ENCODE results near the gene MTHFD1.
A peak's percentile ranks its signal among the peaks of the same experiment; 100 is the strongest.

MTHFD1 gene

GRCh38 chr14:64409126-64409920 is 21.2 kb downstream of the MTHFD1 start:
- no peak for DNase-seq

GRCh38 chr14:64410084-64410774 is 22.1 kb downstream of the MTHFD1 start:
- DNase-seq: no peak

DNA sequence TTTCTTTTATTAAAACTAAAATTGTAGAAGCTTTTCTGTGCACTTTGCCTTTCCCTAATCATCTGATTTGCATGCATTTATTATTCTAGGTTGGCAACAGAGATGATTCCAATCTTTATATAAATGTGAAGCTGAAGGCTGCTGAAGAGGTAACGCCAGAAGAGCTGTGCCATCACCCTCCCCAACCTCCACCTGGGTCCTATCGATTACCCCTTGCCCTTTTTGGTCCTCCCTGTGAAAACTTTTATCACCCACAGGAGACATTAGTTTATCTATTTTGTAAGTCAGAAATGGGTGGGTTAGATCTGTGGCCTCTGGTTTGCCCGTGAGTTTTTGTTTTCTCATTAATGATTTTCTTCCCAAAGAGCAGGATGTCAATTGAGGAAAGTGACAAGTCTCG is 22.8 kb downstream of the MTHFD1 start:
- DNase-seq: no peak

- no peak for DNase-seq
Measured at GRCh38 chr14:64412237-64412636, 24.1 kb downstream of the MTHFD1 start.

DNA sequence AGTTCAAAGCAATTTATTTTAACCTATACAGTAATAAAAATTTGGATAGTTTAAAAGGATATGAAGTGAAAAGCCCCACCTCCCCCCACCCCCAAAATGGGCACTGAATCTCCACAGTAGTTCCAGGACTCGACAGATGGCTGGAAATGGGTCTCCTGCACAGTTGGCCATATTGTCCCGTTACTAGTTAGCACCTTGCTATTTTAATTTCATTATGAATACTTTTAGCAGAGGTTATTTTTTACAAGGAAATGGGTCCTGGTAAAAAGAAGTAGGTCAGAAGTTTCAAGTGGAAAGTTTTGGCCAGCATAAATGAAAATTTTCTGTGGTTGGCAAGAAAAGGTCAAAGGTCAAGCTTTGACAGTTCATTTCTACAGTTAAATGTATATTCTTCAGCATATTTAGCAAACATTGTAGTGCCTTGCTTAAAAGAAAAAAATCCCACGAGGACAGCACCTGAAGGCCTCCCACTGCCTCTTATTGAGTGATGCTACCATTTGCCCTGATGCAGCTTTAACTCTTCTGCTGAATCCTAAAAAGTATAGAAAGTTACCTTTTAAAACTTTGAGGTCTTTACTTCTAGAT is 28.3 kb downstream of the MTHFD1 start:
- DNase-seq: no peak

DNA sequence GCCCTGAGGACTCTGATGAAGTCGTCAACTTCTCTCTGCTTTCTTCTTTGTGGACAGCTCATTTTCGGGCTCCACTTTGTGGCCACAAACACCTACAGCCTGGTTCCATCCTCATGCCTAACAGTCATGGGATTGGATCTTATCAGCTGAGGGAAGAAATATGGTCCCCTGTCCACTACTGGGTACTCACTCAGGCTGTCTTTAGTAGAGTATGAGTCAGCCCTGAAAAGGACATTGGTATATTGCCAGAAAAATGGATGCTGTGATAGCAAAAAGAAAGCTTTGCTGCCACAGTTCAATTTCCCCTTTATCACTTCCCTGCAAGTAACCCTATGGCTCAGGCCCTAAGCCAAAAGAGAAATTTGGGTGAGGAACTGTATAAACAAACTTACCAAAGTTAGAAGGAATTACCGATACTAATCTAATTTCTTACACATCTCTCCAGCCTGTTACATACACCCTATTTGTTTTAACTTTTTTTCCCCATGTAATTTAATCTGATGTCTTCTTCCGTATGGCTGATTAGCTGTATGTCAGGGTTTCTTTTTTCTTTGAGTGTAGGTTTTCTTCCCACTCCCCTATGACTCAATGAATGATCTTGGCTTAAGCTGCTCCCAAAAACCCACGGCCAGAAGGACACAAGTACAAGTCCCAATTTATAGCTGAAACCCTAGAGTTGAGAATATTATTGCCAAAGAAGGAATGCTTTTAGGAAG is 29.1 kb downstream of the MTHFD1 start:
- DNase-seq: no peak

GRCh38 chr14:64417771-64418125 is 29.6 kb downstream of the MTHFD1 start:
- DNase-seq: no peak

DNA sequence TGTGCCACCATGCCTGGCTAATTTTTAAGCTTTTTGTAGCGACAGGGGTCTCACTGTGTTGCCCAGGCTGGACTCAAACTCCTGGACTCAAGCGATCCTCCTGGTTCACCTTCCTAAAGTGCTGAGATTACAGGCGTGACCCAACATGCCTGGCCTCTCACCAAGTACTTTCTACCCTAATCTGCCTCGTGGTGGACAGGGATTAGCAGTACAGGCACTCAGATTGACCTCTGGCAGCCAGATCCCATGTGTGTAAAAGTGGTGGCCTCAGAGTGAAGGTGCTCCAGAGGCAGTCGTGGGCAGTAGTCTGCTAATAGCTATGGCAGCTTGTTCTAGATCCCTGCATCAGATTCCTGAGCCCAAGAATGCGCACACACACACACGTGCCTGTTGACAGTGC is 30.9 kb downstream of the MTHFD1 start:
- no peak for DNase-seq

DNA sequence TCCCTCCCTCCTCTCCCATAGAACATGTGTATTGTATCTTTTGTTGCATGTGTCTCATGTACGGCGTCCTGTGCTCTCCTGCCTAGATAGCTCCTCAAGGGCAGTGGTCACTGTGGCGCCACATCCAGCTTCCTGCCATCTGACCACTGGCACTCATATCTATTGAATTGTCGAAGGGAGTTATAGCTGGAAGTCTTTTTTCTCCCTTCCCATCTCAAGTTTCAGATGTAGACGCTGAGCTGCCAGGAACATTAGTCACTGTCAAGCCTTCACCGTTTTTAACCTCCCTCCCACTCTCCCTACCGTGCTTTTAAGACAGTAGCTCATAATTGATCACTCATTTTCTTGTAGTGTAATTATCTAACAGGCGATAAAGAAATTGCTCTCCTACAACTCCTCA is 33.0 kb downstream of the MTHFD1 start:
- DNase-seq: no peak

GRCh38 chr14:64422005-64422404 is 33.9 kb downstream of the MTHFD1 start:
- no peak for DNase-seq

DNA sequence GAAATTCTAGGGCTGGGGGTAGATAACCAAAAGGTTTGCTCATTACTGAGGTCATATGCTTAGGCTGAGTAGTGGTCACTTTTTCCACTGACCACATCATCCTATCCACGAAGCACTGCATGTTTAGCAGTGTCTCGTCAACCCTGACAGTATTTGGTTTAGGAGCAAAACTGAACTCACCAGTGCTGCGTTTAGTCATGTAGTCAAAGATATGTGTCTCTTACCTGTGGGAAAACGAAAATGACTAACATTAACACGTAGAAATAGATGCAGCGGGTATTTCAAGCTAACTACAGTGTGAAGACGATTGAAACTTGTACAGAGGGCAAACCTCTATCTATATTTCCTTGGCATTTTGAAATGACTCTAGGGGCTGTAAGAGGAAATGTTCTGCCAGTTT is 34.6 kb downstream of the MTHFD1 start:
- DNase-seq: no peak

- DNase-seq: no peak
Measured at GRCh38 chr14:64423987-64424386, 35.8 kb downstream of the MTHFD1 start.

- DNase-seq: no peak
Measured at GRCh38 chr14:64434528-64434927, 46.4 kb downstream of the MTHFD1 start.

GRCh38 chr14:64438181-64438841 is 50.2 kb downstream of the MTHFD1 start:
- no peak for DNase-seq

DNA sequence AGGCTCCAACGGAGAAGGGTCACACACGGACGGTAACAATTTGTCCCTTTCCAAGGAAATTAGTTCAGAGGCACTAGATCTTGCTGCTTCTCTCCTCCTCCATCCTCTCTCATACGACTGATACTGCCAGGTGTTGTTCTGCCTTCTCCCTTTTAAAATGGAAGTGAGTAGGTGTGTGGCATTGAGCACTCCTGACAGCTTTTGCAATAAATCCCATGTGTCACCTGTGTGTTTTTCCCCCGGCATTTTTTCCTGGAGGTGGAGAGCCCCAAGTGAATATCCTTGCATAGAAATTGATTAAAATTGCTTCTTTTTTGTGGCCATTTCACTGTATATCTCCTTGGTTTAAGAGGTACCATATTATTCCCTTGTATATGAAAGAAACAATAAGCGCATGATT is 51.0 kb downstream of the MTHFD1 start:
- DNase-seq: no peak

DNA sequence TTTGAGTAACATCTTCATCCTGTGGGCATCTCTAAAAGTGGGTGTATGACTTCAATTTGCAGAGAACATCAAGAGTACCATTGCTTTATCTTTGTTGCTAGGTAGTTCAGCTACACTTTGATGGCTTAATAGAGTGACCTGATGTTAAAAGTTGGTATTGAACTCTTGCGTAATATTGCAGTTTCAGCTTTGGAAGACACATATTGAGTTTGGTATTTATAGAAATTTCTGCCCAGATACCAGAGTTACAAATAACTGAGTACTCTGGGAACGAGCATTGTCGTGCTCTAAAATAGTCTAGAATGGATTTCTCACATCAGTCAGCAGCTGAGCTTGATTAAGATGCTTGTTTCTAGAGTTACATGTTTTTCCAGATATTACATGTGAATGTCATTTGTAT is 52.3 kb downstream of the MTHFD1 start:
- DNase-seq: no peak

- no peak for DNase-seq
Measured at GRCh38 chr14:64442300-64442988, 54.3 kb downstream of the MTHFD1 start.

- no peak for DNase-seq
Measured at GRCh38 chr14:64444140-64444539, 56.0 kb downstream of the MTHFD1 start.

GRCh38 chr14:64444984-64445845 is 57.1 kb downstream of the MTHFD1 start:
- peak; percentile 15 for DNase-seq

- no peak for DNase-seq
Measured at GRCh38 chr14:64447876-64448670, 59.9 kb downstream of the MTHFD1 start.

DNA sequence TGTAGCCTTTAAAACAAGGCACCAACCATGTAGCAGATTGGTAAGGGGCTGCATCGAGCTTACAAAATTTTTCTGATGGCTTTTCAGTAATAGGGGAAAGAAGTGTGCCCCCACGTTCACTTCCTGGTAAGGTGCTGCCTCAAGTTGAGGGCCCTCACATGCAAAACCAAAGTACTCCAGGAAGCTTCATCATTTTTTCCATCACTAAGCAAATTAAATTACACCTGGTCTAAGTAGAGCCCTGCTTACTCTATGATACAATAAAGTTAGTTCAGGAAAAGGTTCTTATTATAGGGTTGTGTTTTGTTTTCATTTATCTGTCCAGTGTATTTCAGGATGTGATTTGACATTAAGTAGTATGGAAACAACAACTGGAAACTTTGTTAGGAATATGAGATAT is 62.1 kb downstream of the MTHFD1 start:
- no peak for DNase-seq

All from stimulated activated naive CD4-positive, alpha-beta T cell treated with Interleukin-2 at 50 U/mL for 16 hours (primary cell).